Trophoblast cell (in vitro differentiated cells and primary cell): ENCODE measurements around the gene TCEANC2.
A peak's percentile ranks its signal among the peaks of the same experiment; 100 is the strongest.

Source experiments
- DNase-seq, 2 donors: peaks; one replicate each; pipeline ENCODE4 v3.0.0-alpha.2; 2016
- H2AFZ ChIP-seq: 2 replicates; pipeline ENCODE4 v1.6.1; 2013; ENCODE audit warnings: low read length, moderate library complexity, mild to moderate bottlenecking; ENCODE audit not compliant: insufficient read depth, poor library complexity
- H2AK5ac ChIP-seq: 2 replicates; pipeline ENCODE4 v1.6.1; 2013; ENCODE audit warnings: mild to moderate bottlenecking, low read length
- H2BK120ac ChIP-seq: 2 replicates; pipeline ENCODE4 v1.6.1; 2013; ENCODE audit warnings: low read length, mild to moderate bottlenecking, moderate library complexity; ENCODE audit not compliant: insufficient read depth, poor library complexity
- H2BK12ac ChIP-seq: 2 replicates; pipeline ENCODE4 v1.6.1; 2013; ENCODE audit warnings: mild to moderate bottlenecking, low read length, moderate library complexity
- H2BK5ac ChIP-seq: 2 replicates; pipeline ENCODE4 v1.6.1; 2013; ENCODE audit warnings: low read length, low read depth, moderate library complexity, mild to moderate bottlenecking; ENCODE audit not compliant: poor library complexity
- H3K14ac ChIP-seq: 2 replicates; pipeline ENCODE4 v1.6.1; 2013; ENCODE audit warnings: mild to moderate bottlenecking, low read length
- H3K18ac ChIP-seq: 2 replicates; pipeline ENCODE4 v1.6.1; 2013; ENCODE audit warnings: mild to moderate bottlenecking, low read length
- H3K23ac ChIP-seq: 2 replicates; pipeline ENCODE4 v1.6.1; 2013; ENCODE audit warnings: low read length
- H3K27ac ChIP-seq: 2 replicates; pipeline ENCODE4 v1.5.1; 2013; ENCODE audit warnings: low read depth, mild to moderate bottlenecking, inconsistent platforms, low read length, moderate library complexity
- H3K27me3 ChIP-seq: 2 replicates; pipeline ENCODE4 v1.6.1; 2013; ENCODE audit warnings: inconsistent platforms, mild to moderate bottlenecking, low read length, moderate library complexity; ENCODE audit not compliant: insufficient read depth
- H3K36me3 ChIP-seq, 2 experiments: 1 replicate in 1 of 2; 2 replicates in 1 of 2; pipeline ENCODE4 v1.6.1; 2013; ENCODE audit warnings: low read length in 2 of 2, mild to moderate bottlenecking in 2 of 2, moderate library complexity in 1 of 2; ENCODE audit not compliant: insufficient read depth in 2 of 2, control insufficient read depth in 1 of 2
- H3K4ac ChIP-seq: 2 replicates; pipeline ENCODE4 v1.6.1; 2013; ENCODE audit warnings: low read depth, mild to moderate bottlenecking, low read length, moderate library complexity
- H3K4me1 ChIP-seq, 2 experiments: 1 replicate in 1 of 2; 2 replicates in 1 of 2; pipeline ENCODE4 v1.6.1; 2013; ENCODE audit warnings: low read length in 2 of 2, mild to moderate bottlenecking in 2 of 2, moderate library complexity in 1 of 2; ENCODE audit not compliant: insufficient read depth in 2 of 2, control insufficient read depth in 1 of 2
- H3K4me2 ChIP-seq: 2 replicates; pipeline ENCODE4 v1.6.1; 2013; ENCODE audit warnings: inconsistent platforms, mild to moderate bottlenecking, low read length, moderate library complexity
- H3K4me3 ChIP-seq: 2 replicates; pipeline ENCODE4 v1.5.1; 2013; ENCODE audit warnings: mild to moderate bottlenecking, low read depth, low read length, inconsistent platforms
- H3K79me1 ChIP-seq: one replicate; pipeline ENCODE4 v1.6.1; 2013; ENCODE audit warnings: low read length
- H3K79me2 ChIP-seq: 2 replicates; pipeline ENCODE4 v1.6.1; 2013; ENCODE audit warnings: low read length, mild to moderate bottlenecking; ENCODE audit not compliant: control insufficient read depth, insufficient read depth, poor library complexity
- H3K9ac ChIP-seq: 2 replicates; pipeline ENCODE4 v1.6.1; 2013; ENCODE audit warnings: mild to moderate bottlenecking, low read length
- H3K9me3 ChIP-seq: 2 replicates; pipeline ENCODE4 v1.6.1; 2013; ENCODE audit warnings: low read depth, mild to moderate bottlenecking, control low read depth, inconsistent platforms, low read length; ENCODE audit not compliant: insufficient read depth
- H4K12ac ChIP-seq: 2 replicates; pipeline ENCODE4 v1.6.1; 2013; ENCODE audit warnings: low read depth, mild to moderate bottlenecking, low read length, moderate library complexity
- H4K8ac ChIP-seq: 2 replicates; pipeline ENCODE4 v1.6.1; 2013; ENCODE audit warnings: low read depth, mild to moderate bottlenecking, low read length, moderate library complexity
- H4K91ac ChIP-seq: one replicate; pipeline ENCODE4 v1.6.1; 2013; ENCODE audit warnings: low read depth, mild to moderate bottlenecking, low read length, moderate library complexity
- WGBS: extraction: QIAGEN DNeasy Blood & Tissue Kit; methylation state at CpG from one replicate; pipeline ENCODE4 v1.1.7; 2013; ENCODE audit warnings: missing lambda C conversion rate; ENCODE audit not compliant: insufficient read length, insufficient coverage; ENCODE audit errors: extremely low coverage; 5-methylcytosine and 5-hydroxymethylcytosine counted together

Gene TCEANC2

GRCh38 chr1:54007613-54008012 lies 45.8 kb upstream of the TCEANC2 start:
- no peak overlapping the region for H2AFZ ChIP-seq
- H3K4me1 ChIP-seq = peaks cover 0 to 3% of the 10 kb centered on the region in 2 experiments
- H3K14ac ChIP-seq = no peak overlapping the region
- no peak overlapping the region for H3K18ac ChIP-seq
- H3K9ac ChIP-seq = no peak overlapping the region
- H2BK12ac ChIP-seq = no peak overlapping the region
- DNase-seq = no peak
- no peak overlapping the region for H3K4me3 ChIP-seq
- H2BK5ac ChIP-seq = no peak overlapping the region
- H3K4ac ChIP-seq = no peak overlapping the region
- H3K4me2 ChIP-seq = no peak overlapping the region
- H2AK5ac ChIP-seq = no peak overlapping the region
- peaks cover 4% of the 10 kb centered on the region for H3K9me3 ChIP-seq
- H3K27ac ChIP-seq = no peak overlapping the region
- H2BK120ac ChIP-seq = no peak overlapping the region
- no peaks in the 10 kb centered on the region for H3K27me3 ChIP-seq
- H4K91ac ChIP-seq = no peak overlapping the region
- H4K12ac ChIP-seq = no peak overlapping the region
- no CpG with 5 or more reads among the region's 4 CpGs for WGBS
- no peaks in the 10 kb centered on the region for H3K36me3 ChIP-seq
- no peak overlapping the region for H4K8ac ChIP-seq
- no peaks in the 10 kb centered on the region for H3K79me2 ChIP-seq
- no peak overlapping the region for H3K23ac ChIP-seq
- H3K79me1 ChIP-seq = no peaks in the 10 kb centered on the region

GRCh38 chr1:54008876-54009275 lies 44.5 kb upstream of the TCEANC2 start:
- Histone ChIP-seq H3K18ac (no peak overlapping the region), H3K23ac (no peak overlapping the region), H3K27ac (no peak overlapping the region), H2AK5ac (no peak overlapping the region), H3K4me3 (no peak overlapping the region), H2AFZ (no peak overlapping the region), H4K8ac (no peak overlapping the region), H3K36me3 (no peaks in the 10 kb centered on the region), H3K27me3 (no peaks in the 10 kb centered on the region), H3K9me3 (peaks cover 4% of the 10 kb centered on the region), H3K4ac (no peak overlapping the region), H4K12ac (no peak overlapping the region), H3K4me2 (no peak overlapping the region), H3K9ac (no peak overlapping the region), H2BK12ac (no peak overlapping the region), H4K91ac (no peak overlapping the region), H3K14ac (no peak overlapping the region), H3K4me1 (peaks cover 0 to 3% of the 10 kb centered on the region in 2 experiments), H3K79me1 (no peaks in the 10 kb centered on the region), H2BK120ac (no peak overlapping the region), H3K79me2 (no peaks in the 10 kb centered on the region), H2BK5ac (no peak overlapping the region)
- DNase-seq = peak in 1 of 2 donors; percentile 26
- WGBS = no CpG with 5 or more reads among the region's 13 CpGs

DNA sequence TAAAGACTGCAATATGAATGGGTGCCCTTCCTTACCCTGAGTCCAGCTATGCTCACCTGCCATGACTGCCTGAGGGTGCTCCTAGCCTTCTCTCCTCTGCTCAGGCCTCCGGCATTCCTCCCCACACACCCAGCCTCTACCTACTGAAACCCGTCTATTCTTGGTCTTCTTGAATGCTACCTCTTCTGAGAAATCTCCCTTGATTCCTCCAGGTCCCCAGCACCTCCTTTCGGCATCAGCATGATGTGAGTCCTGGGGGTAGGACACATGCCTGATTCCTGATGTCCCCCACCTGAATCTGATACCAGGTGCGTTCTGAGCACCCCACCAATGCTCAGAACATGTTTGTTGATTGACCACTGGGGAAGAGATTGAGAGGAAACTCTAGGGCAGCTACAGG lies 44.0 kb upstream of the TCEANC2 start:
- Histone ChIP-seq H3K27ac (no peak overlapping the region), H2BK12ac (no peak overlapping the region), H2AFZ (no peak overlapping the region), H2AK5ac (no peak overlapping the region), H2BK120ac (no peak overlapping the region), H4K8ac (no peak overlapping the region), H4K12ac (no peak overlapping the region), H3K9me3 (peaks cover 6% of the 10 kb centered on the region), H3K14ac (no peak overlapping the region), H3K27me3 (no peaks in the 10 kb centered on the region), H3K36me3 (no peaks in the 10 kb centered on the region), H3K4me3 (no peak overlapping the region), H3K18ac (no peak overlapping the region), H3K23ac (no peak overlapping the region), H4K91ac (no peak overlapping the region), H2BK5ac (no peak overlapping the region), H3K4me2 (no peak overlapping the region), H3K4ac (no peak overlapping the region), H3K9ac (no peak overlapping the region), H3K4me1 (peaks cover 0 to 3% of the 10 kb centered on the region in 2 experiments), H3K79me2 (no peaks in the 10 kb centered on the region), H3K79me1 (no peaks in the 10 kb centered on the region)
- peak in 1 of 2 donors; percentile 10 for DNase-seq
- WGBS = no CpG with 5 or more reads among the region's 4 CpGs

- no peaks in the 10 kb centered on the region for H3K79me1 ChIP-seq
- no peaks in the 10 kb centered on the region for H3K27me3 ChIP-seq
- H4K12ac ChIP-seq = no peak overlapping the region
- no peak overlapping the region for H3K4me2 ChIP-seq
- H2BK12ac ChIP-seq = no peak overlapping the region
- H3K4me3 ChIP-seq = no peak overlapping the region
- H3K36me3 ChIP-seq = no peaks in the 10 kb centered on the region
- H4K91ac ChIP-seq = no peak overlapping the region
- peaks cover 2% of the 10 kb centered on the region for H3K9me3 ChIP-seq
- H3K4ac ChIP-seq = no peak overlapping the region
- no peak overlapping the region for H3K27ac ChIP-seq
- no peaks in the 10 kb centered on the region for H3K79me2 ChIP-seq
- H2BK5ac ChIP-seq = no peak overlapping the region
- WGBS = no CpG with 5 or more reads among the region's 5 CpGs
- no peak overlapping the region for H3K23ac ChIP-seq
- H2BK120ac ChIP-seq = no peak overlapping the region
- no peak overlapping the region for H4K8ac ChIP-seq
- H3K18ac ChIP-seq = no peak overlapping the region
- H3K14ac ChIP-seq = no peak overlapping the region
- no peak overlapping the region for H3K9ac ChIP-seq
- H2AK5ac ChIP-seq = no peak overlapping the region
- no peak for DNase-seq
- H2AFZ ChIP-seq = no peak overlapping the region
- H3K4me1 ChIP-seq = peaks cover 0 to 3% of the 10 kb centered on the region in 2 experiments
Observed at GRCh38 chr1:54010415-54011117, 42.8 kb upstream of the TCEANC2 start.
